Activated CD8-positive, alpha-beta memory T cell treated with anti-CD3 and anti-CD28 coated beads for 36 hours (primary cell): Measurements from ENCODE around the gene KMT2B. TPM values are rescaled to one million over a fixed set of nuclear protein-coding genes. Genes with fewer than 3 reads are reported as not detected.

Experiments used
- CTCF ChIA-PET: fragments of 350-600 bp; sonication (Branson Sonifier 250); formaldehyde crosslinking; loops from one replicate; lab custom pipeline; 2021; ENCODE audit warnings: antibody characterized with exemption; lab: Charles Lee
- POLR2A ChIA-PET: fragments of 350-600 bp; sonication (Branson Sonifier 250); formaldehyde crosslinking; loops from one replicate; lab custom pipeline; 2021; ENCODE audit warnings: antibody characterized with exemption; lab: Charles Lee
- total RNA-seq, 2 experiments: library from RNA; stranded (reverse); gene quantifications; one replicate each; pipeline ENCODE4 v1.2.3, GENCODE V29; 2021

KMT2B gene
- total RNA-seq, 2 experiments from 2014 or later, result 52.0 to 53.1 TPM

DNA sequence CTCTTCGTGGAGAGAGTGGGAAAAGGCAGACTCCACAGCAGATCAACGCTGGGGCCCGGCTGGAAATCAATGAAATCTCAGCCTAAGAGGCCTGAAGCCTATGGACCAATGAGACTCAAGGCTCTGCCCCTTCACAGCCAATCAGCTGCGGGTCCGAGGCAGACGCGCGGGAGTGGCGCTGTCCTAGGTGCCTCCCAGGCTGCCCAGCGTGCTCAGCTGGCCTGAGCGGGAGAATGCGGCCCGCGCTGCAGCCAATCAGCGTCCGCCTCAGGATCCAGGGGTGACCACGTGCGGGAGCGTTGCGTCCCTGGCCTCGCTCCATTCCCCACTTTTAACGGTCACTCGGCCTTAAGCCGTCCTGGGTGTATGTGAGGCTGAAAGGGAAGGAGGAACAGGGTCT, 13.6 kb upstream of the KMT2B start, which contains the start of gene ZBTB32:
Gene ZBTB32 (plus strand): TSS at position 341 of the 400 bp plus-strand sequence. CDS start 10,069 bp downstream, outside the sequence.
- ChIA-PET CTCF (interaction anchor here (0.6 to 8.5 kb wide), 4 partner anchors 9 to 192 kb away, joined by 3 to 67 read pairs (median 3); no protein-coding TSS in a partner anchor), POLR2A (interaction anchor here (2.6 kb wide), 1 partner anchor 36 kb away, joined by 7 read pairs; no protein-coding TSS in a partner anchor)

DNA sequence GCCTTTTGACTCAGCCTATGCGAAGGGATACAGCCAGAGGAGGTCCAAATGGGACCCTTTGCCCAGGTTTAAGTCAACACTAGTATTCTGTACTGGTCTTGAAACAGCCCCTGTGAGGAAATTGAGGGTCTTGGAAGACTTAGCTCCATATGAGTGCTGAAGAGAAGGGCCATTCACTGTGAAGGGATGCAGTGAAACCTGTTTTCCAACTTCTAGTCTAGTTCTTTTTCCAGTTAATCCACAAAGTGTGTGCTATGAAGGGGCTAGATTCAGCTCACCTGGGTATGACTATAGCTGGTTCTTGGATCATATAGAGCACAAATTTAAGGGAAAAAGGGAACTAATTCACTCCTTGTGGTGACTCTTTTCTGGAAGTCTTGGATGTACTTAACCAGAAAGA, 9.4 kb upstream of the KMT2B start:
- POLR2A ChIA-PET, result no interaction called here

DNA sequence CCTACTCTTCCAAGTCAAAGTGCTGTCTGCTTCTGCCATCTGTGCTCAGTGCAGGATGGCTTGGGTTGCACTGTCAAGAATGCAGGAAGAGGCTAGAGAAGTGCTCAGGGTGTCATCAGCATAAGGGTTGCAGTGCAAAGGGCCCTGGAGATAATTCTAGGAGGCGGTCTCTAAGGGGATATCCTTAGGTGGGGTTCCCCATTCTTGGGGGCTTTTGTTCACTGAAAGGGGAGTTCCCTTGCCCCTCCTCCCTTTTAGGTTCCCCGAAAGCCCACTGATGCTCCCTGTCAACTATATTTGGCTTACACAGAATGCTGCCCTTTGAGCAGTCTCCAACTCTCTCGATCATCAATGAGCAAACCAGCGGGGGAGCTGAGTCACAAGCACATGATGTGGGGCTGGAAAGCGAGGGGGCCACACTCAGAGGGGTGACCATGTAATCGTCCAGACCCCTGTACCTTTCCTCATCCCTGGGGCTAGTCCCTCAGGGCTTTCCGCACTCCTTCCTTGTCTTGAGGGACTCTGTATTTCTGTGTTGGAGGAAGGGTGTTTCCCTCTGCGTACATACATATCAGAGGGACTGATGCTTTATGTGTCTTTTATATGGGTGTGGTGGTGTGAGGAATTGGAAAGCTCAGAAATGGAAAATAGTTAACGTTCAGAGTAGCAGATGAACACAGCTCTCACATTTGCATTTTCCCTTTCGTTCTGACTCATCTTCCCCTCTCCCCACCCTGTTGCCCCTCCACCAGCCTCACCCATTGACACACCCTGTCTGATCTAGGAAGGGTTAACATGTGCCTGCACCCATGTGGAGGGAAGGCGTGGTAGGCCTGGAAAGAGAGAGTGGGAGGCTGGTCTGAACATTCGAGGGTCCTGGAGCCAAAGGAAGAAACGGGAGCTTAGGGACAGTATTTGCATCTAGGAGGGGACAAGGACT, 6.7 kb upstream of the KMT2B start:
- ChIA-PET POLR2A (interaction anchor here (0.8 to 6.2 kb wide), 9 partner anchors 8 to 159 kb away, joined by 3 to 56 read pairs (median 4); partner anchors contain the start of genes IGFLR1, LIN37, PSENEN and U2AF1L4), CTCF (interaction anchor here (0.7 to 6.6 kb wide), 7 partner anchors 11 to 364 kb away, joined by 3 to 67 read pairs (median 3); partner anchors contain the start of genes LIN37 and ZBTB32)

More for the DNA sequence above, 9.4 kb upstream of the KMT2B start:
- CTCF ChIA-PET, result interaction anchor here (0.5 to 1.4 kb wide), 2 partner anchors 10 to 14 kb away, joined by 4 read pairs; no protein-coding TSS in a partner anchor

DNA sequence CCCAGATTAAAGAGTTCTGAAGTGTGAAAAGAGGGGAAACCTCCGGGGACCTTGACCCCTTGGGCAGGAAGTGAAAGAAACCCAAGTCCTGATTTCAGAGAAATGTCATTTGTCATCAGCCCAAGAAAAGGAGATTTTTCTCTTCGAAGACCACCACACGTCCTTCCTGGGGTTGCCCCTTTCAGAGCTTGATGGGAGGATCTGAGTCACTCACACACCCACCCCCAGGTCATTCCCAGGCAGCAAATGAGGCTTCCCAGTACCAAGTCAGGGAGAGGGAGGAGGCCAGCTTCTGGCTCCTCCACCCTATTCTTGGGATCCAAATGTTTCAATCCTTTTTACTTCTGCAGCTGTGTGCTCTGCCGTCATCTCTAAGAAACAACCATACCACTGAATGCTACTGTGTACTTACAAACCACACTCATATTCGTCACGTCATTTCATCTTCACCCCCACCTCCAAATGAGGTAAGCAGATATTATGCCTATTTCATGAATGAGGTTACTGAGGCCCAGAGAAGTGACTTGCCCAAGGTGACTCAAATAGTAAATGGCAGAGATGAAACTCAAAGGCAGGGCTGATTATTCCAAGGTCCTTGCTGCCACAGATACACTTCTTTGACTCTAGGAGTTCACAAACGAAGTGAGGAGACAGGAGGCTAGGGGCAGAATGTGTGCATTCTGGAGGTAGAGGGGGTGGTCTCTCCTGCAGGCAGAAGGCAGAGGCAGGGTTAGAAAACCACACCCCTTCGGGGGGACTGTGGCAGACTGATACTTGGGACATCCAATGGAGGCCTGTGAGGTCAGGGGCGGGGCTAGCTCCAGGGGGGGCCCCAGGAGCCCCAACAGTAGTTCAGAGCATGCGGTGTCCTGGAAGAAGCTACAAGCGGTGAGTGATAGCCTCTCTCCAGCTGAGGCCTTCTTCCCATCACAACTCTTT, 5.0 kb upstream of the KMT2B start:
- CTCF ChIA-PET, result interaction anchor here (1.1 to 6.6 kb wide), 7 partner anchors 13 to 193 kb away, joined by 3 to 67 read pairs (median 9); partner anchors contain the start of genes IGFLR1, LIN37 and ZBTB32
- POLR2A ChIA-PET, result interaction anchor here (0.6 to 6.2 kb wide), 9 partner anchors 9 to 366 kb away, joined by 3 to 56 read pairs (median 8); partner anchors contain the start of genes IGFLR1, PSENEN and U2AF1L4

- ChIA-PET POLR2A (interaction anchor here (0.8 to 6.2 kb wide), 6 partner anchors 8 to 366 kb away, joined by 3 to 56 read pairs (median 14); partner anchors contain the start of genes PSENEN and U2AF1L4), CTCF (interaction anchor here (1.1 to 6.6 kb wide), 6 partner anchors 13 to 192 kb away, joined by 3 to 67 read pairs (median 10); partner anchors contain the start of genes IGFLR1, LIN37 and ZBTB32)
Observed at GRCh38 chr19:35713506-35713850, 4.3 kb upstream of the KMT2B start.

GRCh38 chr19:35713904-35714495, 3.8 kb upstream of the KMT2B start:
- POLR2A ChIA-PET, result interaction anchor here (0.8 to 6.2 kb wide), 5 partner anchors 8 to 31 kb away, joined by 3 to 56 read pairs (median 17); partner anchors contain the start of genes PSENEN and U2AF1L4
- CTCF ChIA-PET, result interaction anchor here (1.9 to 6.6 kb wide), 4 partner anchors 14 to 27 kb away, joined by 9 to 67 read pairs (median 22); partner anchors contain the start of gene ZBTB32

DNA sequence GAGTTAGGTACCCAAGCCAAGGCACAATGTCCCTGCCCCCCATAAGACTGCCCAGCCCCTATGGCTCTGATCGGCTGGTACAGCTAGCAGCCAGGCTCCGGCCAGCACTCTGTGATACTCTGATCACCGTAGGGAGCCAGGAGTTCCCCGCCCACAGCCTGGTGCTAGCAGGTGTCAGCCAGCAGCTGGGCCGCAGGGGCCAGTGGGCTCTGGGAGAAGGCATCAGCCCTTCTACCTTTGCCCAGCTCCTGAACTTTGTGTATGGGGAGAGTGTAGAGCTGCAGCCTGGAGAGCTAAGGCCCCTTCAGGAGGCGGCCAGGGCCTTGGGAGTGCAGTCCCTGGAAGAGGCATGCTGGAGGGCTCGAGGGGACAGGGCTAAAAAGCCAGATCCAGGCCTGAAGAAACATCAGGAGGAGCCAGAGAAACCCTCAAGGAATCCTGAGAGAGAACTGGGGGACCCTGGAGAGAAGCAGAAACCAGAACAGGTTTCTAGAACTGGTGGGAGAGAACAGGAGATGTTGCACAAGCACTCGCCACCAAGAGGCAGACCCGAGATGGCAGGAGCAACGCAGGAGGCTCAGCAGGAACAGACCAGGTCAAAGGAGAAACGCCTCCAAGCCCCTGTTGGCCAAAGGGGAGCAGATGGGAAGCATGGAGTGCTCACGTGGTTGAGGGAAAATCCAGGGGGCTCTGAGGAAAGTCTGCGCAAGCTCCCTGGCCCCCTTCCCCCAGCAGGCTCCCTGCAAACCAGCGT, 3.0 kb upstream of the KMT2B start:
- CTCF ChIA-PET, result interaction anchor here (1.0 to 6.6 kb wide), 6 partner anchors 15 to 105 kb away, joined by 4 to 67 read pairs (median 10); partner anchors contain the start of gene ZBTB32
- POLR2A ChIA-PET, result interaction anchor here (2.3 to 6.2 kb wide), 3 partner anchors 12 to 30 kb away, joined by 17 to 56 read pairs (median 26); partner anchors contain the start of genes PSENEN and U2AF1L4

DNA sequence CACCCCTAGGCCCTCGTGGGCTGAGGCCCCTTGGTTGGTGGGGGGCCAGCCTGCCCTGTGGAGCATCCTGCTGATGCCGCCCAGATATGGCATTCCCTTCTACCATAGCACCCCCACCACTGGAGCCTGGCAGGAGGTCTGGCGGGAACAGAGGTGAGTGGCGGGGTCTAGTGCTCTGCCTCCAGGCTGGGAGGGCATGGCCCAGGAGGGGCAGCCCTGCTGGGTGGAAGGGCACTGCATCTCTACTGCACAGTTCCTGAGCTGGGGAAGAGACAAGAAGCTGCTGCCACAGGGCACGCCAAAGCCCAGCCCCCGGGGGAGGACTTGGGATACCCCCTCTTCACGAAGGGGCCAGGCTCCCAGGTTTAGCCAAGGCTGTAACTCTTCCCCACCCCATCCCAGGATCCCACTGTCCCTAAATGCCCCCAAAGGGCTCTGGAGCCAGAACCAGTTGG, 2.4 kb upstream of the KMT2B start:
- ChIA-PET POLR2A (interaction anchor here (0.7 to 6.2 kb wide), 2 partner anchors 13 to 29 kb away, joined by 8 to 56 read pairs; no protein-coding TSS in a partner anchor), CTCF (interaction anchor here (0.9 to 6.6 kb wide), 6 partner anchors 10 to 104 kb away, joined by 3 to 67 read pairs (median 4); partner anchors contain the start of gene ZBTB32)

GRCh38 chr19:35715981-35716800, 1.6 kb upstream of the KMT2B start:
- CTCF ChIA-PET, result interaction anchor here (0.6 to 6.6 kb wide), 8 partner anchors 11 to 167 kb away, joined by 3 to 67 read pairs (median 4); partner anchors contain the start of gene ZBTB32
- POLR2A ChIA-PET, result interaction anchor here (0.7 to 6.2 kb wide), 2 partner anchors 14 to 29 kb away, joined by 8 to 56 read pairs; no protein-coding TSS in a partner anchor

- CTCF ChIA-PET, result interaction anchor here (2.1 kb wide), 1 partner anchor 23 kb away, joined by 7 read pairs; no protein-coding TSS in a partner anchor
- POLR2A ChIA-PET, result interaction anchor here (1.8 kb wide), 1 partner anchor 69 kb away, joined by 4 read pairs; the partner anchor contains the start of gene COX6B1
Observed at GRCh38 chr19:35716801-35717664, 770 bp upstream of the KMT2B start.

DNA sequence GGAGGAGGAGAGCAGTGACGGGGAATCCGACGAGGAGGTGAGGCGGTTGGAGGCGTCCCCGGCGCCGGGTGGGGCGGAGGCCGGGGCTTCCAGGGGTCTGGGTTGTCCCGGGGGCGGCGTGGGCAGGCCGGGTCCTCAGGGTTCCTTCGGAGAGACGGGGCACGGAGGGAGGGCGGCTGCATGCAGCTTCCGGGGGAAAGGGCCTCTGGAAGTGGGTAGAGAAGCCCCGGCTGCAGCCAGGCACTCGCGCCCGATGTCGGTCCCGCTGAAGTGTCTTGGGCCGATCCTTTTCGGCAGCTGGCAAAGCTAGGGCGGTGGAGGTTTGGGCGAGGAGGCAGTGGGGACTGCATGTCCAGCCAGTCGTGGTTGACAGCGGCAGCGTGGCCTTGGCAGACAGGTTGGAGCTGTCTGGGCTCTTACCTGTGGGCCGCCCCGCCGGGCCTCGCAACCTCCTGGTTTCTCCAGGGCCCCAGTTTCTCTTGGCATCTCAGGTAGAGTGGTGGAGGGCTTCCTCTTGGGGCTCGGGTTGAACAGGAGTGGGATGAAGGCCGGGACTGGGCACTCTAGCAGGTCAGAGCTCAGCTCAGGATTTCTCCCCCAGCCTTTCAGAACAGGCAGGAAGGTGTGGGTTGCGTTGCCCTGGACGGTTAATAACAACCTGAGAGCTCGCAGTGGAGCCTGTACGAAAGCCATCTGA, 690 bp downstream of the KMT2B start:
- CTCF ChIA-PET, result interaction anchor here (1.1 to 2.5 kb wide), 4 partner anchors 17 to 101 kb away, joined by 5 to 11 read pairs (median 6); no protein-coding TSS in a partner anchor
- POLR2A ChIA-PET, result interaction anchor here (0.5 to 1.8 kb wide), 10 partner anchors 8 to 180 kb away, joined by 3 to 11 read pairs (median 4); partner anchors contain the start of genes COX6B1, PSENEN and U2AF1L4

GRCh38 chr19:35719402-35720162, 1.8 kb downstream of the KMT2B start:
- ChIA-PET CTCF (interaction anchor here (1.1 to 2.5 kb wide), 5 partner anchors 18 to 100 kb away, joined by 5 to 11 read pairs (median 5); no protein-coding TSS in a partner anchor), POLR2A (interaction anchor here (0.5 to 2.8 kb wide), 10 partner anchors 10 to 71 kb away, joined by 3 to 11 read pairs (median 5); partner anchors contain the start of genes COX6B1, PSENEN and U2AF1L4)

- ChIA-PET CTCF (interaction anchor here (0.8 to 2.5 kb wide), 3 partner anchors 21 to 100 kb away, joined by 5 to 11 read pairs (median 6); no protein-coding TSS in a partner anchor), POLR2A (interaction anchor here (0.6 to 2.8 kb wide), 2 partner anchors 13 to 20 kb away, joined by 3 to 10 read pairs; no protein-coding TSS in a partner anchor)
Observed at GRCh38 chr19:35720163-35720524, 2.3 kb downstream of the KMT2B start.
